ENCODE results near the gene NBPF12. TPM values are rescaled to one million over a fixed set of nuclear protein-coding genes. Genes with fewer than 3 reads are reported as not detected.
"Not testable (repeated sequence)": the region's sequence is repeated elsewhere in the genome, so short reads cannot be mapped to it uniquely, and the experiment has no call there.

Gene NBPF12
- total RNA-seq, 2 donors from 2014 or later: 12.2 to 14.8 TPM

DNA sequence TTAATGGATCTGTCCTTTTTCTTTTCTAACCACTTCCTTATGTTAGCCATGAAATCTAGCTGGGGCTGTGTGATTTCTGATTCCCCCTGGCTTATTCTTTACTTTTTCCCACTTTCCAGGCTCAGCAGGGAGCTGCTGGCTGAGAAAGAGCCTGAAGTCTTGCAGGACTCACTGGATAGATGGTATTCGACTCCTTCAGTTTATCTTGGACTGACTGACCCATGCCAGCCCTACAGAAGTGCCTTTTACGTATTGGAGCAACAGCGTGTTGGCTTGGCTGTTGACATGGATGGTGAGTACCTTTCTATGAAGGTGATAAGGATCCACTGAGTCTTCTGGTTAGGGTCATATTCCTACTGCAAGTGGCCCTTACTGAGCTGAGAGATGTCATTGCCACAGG, 51.3 kb downstream of the NBPF12 start:
- not testable (repeated sequence) for H3K36me3 ChIP-seq; H3K9me3 ChIP-seq; DNase-seq (ENCODE audit: low spot score); H3K4me3 ChIP-seq; H3K27me3 ChIP-seq (replicated peaks; ENCODE audit: insufficient read depth); H3K4me1 ChIP-seq (ENCODE audit: control insufficient read depth in 1 of 2, low read depth in 2 of 2); H3K27ac ChIP-seq; ATAC-seq (ENCODE audit: insufficient number of reproducible peaks, low FRiP score, low read depth)

DNA sequence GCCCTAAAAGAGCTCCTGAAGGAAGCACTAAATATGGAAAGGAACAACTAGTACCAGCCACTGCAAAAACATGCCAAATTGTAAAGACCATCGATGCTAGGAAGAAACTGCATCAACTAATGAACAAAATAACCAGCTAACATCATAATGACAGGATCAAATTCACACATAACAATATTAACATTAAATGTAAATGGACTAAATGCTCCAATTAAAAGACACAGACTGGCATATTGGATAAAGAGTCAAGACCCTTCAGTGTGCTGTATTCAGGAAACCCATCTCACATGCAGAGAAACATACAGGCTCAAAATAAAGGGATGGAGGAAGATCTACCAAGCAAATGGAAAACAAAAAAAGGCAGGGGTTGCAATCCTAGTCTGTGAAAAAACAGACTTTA, 70.4 kb downstream of the NBPF12 start:
- not testable (repeated sequence) for ATAC-seq (ENCODE audit: insufficient number of reproducible peaks, low FRiP score, low read depth); H3K9me3 ChIP-seq; H3K27me3 ChIP-seq (replicated peaks; ENCODE audit: insufficient read depth); DNase-seq (ENCODE audit: low spot score); H3K4me3 ChIP-seq; H3K36me3 ChIP-seq; H3K27ac ChIP-seq; H3K4me1 ChIP-seq (ENCODE audit: control insufficient read depth in 1 of 2, low read depth in 2 of 2)

DNA sequence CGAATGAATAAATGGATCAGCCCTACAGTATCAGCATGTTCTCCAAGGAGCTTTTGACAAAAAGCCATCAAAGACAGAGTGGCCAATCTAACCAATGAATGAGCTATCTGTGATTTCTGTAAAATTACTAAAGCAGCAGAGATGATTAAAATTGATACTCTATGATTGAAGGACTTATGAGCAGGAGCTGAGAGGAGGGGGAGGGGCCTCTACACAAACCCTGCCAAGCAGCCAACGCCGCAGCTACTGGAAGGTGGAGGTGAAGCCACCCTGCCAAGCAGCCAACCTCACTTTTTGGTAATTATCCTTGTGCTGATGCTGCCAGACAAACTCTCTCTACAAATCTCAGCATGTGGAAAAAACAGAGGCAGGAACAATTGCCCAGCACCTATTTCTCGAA, 88.9 kb downstream of the NBPF12 start:
- not testable (repeated sequence) for H3K4me3 ChIP-seq; H3K27ac ChIP-seq; H3K9me3 ChIP-seq; H3K27me3 ChIP-seq (replicated peaks; ENCODE audit: insufficient read depth); DNase-seq (ENCODE audit: low spot score); H3K36me3 ChIP-seq; H3K4me1 ChIP-seq (ENCODE audit: control insufficient read depth in 1 of 2, low read depth in 2 of 2); ATAC-seq (ENCODE audit: insufficient number of reproducible peaks, low FRiP score, low read depth)

DNA sequence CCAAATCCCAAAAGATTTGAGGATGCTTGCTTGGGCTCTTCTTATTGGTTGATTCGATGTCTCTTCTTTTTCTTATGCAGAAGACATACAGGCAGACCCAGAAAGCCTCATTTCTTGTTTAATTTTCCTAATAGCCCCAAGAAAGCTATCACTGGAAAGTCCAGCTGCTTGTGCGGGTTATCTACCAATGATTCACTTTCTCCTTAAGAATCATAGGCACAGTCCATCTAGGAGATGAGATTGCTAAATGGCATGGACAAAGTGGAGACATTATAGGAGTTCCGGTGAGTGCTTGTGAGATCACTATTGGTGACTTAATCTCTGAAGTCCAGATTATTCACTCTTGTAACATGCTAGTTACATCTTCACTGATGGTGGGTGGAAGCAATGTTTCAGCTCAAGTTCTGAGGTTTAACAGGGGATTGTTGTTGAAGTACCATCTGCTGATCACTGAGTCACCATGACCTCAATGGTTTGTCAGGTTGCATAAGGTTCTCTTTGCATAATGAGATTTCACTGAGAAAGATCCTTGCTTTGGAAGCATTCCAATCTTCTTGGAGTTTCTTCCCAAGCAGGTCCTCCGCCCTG, 92.0 kb downstream of the NBPF12 start:
- not testable (repeated sequence) for H3K27me3 ChIP-seq (replicated peaks; ENCODE audit: insufficient read depth); H3K27ac ChIP-seq; H3K36me3 ChIP-seq; H3K4me3 ChIP-seq; H3K9me3 ChIP-seq; H3K4me1 ChIP-seq (ENCODE audit: control insufficient read depth in 1 of 2, low read depth in 2 of 2); ATAC-seq (ENCODE audit: insufficient number of reproducible peaks, low FRiP score, low read depth); DNase-seq (ENCODE audit: low spot score)

DNA sequence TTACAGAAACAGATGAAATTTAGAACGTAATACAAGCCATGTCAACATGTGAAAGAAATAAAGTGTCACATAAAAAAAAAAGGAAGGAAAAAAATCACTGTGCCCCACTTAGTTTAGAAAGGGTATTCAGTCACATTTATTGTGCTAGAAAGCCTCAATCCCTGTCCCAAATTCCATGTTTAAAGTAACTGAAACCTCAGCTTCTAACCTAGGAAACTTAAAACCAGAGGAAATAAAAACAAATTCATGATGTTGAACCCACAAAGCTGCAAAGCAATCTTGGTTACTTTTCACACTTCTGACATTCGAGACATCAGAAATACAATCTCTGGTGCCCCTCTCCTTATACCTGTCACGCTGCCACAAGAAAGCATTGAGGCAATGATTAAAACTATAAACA, 101.8 kb downstream of the NBPF12 start:
- no peak for DNase-seq (ENCODE audit: low spot score)
- Histone ChIP-seq H3K9me3 (no peaks in the 10 kb centered on the region), H3K4me1 (ENCODE audit: control insufficient read depth in 1 of 2, low read depth in 2 of 2) (no peaks in the 10 kb centered on the region), H3K27me3 (replicated peaks; ENCODE audit: insufficient read depth) (no peaks in the 10 kb centered on the region), H3K36me3 (no peaks in the 10 kb centered on the region), H3K27ac (no peak overlapping the region), H3K4me3 (no peak overlapping the region)
- TF ChIP-seq, protein P1, sequence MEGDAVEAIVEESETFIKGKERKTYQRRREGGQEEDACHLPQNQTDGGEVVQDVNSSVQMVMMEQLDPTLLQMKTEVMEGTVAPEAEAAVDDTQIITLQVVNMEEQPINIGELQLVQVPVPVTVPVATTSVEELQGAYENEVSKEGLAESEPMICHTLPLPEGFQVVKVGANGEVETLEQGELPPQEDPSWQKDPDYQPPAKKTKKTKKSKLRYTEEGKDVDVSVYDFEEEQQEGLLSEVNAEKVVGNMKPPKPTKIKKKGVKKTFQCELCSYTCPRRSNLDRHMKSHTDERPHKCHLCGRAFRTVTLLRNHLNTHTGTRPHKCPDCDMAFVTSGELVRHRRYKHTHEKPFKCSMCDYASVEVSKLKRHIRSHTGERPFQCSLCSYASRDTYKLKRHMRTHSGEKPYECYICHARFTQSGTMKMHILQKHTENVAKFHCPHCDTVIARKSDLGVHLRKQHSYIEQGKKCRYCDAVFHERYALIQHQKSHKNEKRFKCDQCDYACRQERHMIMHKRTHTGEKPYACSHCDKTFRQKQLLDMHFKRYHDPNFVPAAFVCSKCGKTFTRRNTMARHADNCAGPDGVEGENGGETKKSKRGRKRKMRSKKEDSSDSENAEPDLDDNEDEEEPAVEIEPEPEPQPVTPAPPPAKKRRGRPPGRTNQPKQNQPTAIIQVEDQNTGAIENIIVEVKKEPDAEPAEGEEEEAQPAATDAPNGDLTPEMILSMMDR (IDR thresholded peaks at IDR 0.05): no peak
- ATAC-seq (ENCODE audit: insufficient number of reproducible peaks, low FRiP score, low read depth): no peak

DNA sequence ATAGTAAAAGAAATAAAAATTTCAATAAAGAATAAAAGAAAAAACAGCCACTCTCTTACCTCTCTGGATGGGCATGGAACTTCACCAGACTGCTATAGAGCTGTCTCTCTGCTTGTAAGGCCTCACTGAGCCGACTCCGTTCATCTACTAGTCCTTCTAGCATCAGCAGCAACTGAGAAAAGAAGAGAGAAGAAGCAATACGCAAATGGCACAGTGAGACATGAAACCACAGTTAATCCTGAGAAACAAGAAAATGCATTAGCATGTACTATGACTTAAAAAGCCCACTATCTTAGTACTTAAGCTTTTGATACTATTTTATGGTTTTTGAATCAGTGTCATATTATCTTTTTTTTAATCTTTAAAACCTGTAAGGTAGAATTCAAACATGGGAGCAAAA, 104.8 kb downstream of the NBPF12 start:
- not testable (repeated sequence) for H3K36me3 ChIP-seq; H3K4me3 ChIP-seq; H3K4me1 ChIP-seq (ENCODE audit: control insufficient read depth in 1 of 2, low read depth in 2 of 2); ATAC-seq (ENCODE audit: insufficient number of reproducible peaks, low FRiP score, low read depth); H3K27me3 ChIP-seq (replicated peaks; ENCODE audit: insufficient read depth); DNase-seq (ENCODE audit: low spot score); H3K9me3 ChIP-seq; H3K27ac ChIP-seq

DNA sequence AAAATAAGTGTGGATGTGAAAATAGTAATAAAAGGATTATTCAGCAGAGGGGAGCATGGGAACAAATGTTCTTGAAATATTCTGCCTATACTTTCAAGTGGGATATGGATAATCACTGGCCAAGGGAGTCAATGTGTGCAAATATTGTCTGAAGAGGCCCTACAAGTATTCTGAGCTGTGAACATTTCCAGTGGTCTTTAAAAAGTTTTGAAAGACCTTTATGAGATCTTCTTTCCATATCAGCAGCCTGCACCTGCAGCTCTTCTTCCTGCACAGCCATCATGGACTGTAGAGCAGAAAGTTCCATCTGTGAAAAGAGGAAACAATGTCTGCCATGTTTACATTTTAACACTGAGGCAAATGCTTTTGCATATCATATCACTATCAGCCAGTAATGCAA, 106.4 kb downstream of the NBPF12 start:
- not testable (repeated sequence) for H3K27me3 ChIP-seq (replicated peaks; ENCODE audit: insufficient read depth); H3K27ac ChIP-seq; DNase-seq (ENCODE audit: low spot score); H3K36me3 ChIP-seq; ATAC-seq (ENCODE audit: insufficient number of reproducible peaks, low FRiP score, low read depth); H3K4me3 ChIP-seq; H3K9me3 ChIP-seq; H3K4me1 ChIP-seq (ENCODE audit: control insufficient read depth in 1 of 2, low read depth in 2 of 2)

Other genes starting within 250 kb of the NBPF12 start
- 10 to 100 TPM; 19.5 to 20.8 TPM for gene PRKAB2, start 234.1 kb downstream of the NBPF12 start, total RNA-seq